Measurements from ENCODE around the gene ST3GAL2. TPM values are rescaled to one million over a fixed set of nuclear protein-coding genes. Genes with fewer than 3 reads are reported as not detected.

ST3GAL2 gene
- total RNA-seq, 1 donor from 2014 or later = 37.2 TPM

DNA sequence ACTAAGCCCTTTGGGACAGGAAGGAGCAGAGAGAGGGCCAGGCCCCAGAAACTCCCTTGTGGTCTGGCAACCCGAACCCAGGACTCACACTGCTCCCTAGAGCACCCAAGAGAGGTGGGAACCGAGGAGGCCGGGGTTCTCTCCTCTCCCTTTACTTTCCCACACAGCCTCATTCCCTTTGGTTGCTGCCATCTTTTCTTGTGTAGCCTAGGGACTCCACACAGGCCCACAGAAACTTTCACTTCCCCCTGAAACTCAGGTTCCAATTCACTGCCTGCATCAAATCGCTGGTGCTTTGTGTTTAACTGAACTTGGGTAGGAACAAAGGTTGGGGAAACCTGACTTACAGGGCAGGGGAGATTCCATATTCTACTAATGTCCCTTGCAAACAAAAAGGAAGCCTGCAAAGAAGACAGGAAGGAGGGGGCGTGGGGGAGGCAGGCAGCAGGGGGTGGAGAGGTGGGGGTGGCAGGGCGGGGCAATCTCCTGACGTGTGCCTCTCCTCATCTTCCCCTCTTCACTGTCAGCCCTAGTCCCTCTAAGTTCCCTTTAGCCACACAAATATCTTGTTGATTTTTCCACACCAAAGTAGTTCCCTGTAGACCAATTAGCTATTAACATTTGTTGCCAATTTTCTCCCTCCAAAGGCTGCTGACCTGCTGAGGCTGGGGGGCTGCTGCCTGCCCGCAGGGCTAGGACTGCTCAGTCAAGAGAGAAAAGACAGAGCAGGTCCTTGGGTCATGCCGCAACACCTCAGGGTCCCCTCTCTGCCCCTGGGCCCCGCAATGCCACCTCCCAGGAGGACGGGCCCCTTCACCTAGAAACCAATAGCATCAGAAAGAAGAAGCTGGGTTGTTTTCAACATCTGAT lies 8.0 kb downstream of the ST3GAL2 start:
- Mint-ChIP-seq H3K4me3 (peak overlapping the region; percentile 59), H3K27ac (peak overlapping the region; percentile 95), H3K27me3 (no peaks in the 10 kb centered on the region), H3K36me3 (no peaks in the 10 kb centered on the region), H3K9me3 (no peaks in the 10 kb centered on the region), H3K4me1 (ENCODE audit: unreplicated experiment) (peaks cover 49% of the 10 kb centered on the region)
- DNase-seq (ENCODE audit: extremely low spot score, unreplicated experiment) = no peak
- TF ChIP-seq, protein P1, sequence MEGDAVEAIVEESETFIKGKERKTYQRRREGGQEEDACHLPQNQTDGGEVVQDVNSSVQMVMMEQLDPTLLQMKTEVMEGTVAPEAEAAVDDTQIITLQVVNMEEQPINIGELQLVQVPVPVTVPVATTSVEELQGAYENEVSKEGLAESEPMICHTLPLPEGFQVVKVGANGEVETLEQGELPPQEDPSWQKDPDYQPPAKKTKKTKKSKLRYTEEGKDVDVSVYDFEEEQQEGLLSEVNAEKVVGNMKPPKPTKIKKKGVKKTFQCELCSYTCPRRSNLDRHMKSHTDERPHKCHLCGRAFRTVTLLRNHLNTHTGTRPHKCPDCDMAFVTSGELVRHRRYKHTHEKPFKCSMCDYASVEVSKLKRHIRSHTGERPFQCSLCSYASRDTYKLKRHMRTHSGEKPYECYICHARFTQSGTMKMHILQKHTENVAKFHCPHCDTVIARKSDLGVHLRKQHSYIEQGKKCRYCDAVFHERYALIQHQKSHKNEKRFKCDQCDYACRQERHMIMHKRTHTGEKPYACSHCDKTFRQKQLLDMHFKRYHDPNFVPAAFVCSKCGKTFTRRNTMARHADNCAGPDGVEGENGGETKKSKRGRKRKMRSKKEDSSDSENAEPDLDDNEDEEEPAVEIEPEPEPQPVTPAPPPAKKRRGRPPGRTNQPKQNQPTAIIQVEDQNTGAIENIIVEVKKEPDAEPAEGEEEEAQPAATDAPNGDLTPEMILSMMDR (conservative IDR thresholded peaks at IDR 0.05) = no peak

- DNase-seq (ENCODE audit: extremely low spot score, unreplicated experiment) = no peak
- TF ChIP-seq, protein P1 (conservative IDR thresholded peaks at IDR 0.05) = no peak
- no peaks in the 10 kb centered on the region for H3K36me3 Mint-ChIP-seq
- no peaks in the 10 kb centered on the region for H3K27me3 Mint-ChIP-seq
- no peaks in the 10 kb centered on the region for H3K9me3 Mint-ChIP-seq
- H3K4me3 Mint-ChIP-seq = peak overlapping the region; percentile 49
- peaks cover 49% of the 10 kb centered on the region for H3K4me1 Mint-ChIP-seq (ENCODE audit: unreplicated experiment)
- H3K27ac Mint-ChIP-seq = peak overlapping the region; percentile 95
Observed at GRCh38 chr16:70429888-70430666, 8.8 kb downstream of the ST3GAL2 start.

DNA sequence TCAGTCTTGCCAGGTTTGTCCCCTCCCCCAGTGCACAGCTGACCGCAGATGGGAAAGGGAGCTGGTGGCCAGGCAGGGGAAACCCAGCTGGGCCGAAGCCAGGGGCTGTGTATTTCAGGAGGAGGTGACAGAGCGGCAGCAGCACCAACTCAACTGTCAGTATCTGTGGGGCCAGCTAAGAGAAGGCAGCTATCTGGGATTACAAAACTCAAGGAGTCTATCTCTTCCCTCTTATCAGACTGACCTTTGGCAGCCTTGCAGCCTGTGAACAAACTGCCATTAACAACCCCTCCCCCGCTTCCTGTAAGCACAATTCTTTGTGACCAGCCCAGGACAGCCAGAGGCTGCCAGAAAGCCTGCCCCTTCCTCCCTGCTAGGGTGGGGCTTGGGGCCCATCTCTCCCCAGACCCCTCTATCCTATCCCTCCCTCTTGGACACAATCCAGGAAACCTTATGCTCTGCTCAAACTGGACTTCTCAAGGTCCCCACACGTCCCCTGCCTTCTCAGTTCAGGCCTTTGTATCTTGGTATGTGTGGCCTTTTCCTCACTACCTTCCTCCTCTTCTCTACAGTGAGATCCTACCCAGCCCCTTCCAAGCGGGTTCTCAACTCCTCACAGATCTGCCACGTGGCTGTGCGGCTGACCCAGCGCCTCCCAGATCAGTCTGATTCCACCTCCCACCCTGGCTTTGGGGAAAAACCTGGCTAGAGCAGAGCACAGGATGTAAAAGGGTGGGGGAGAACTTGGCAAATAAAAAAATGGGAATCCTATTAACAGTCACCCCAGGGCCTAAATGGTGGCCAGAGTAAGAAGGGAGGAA lies 10.5 kb downstream of the ST3GAL2 start:
- TF ChIP-seq, protein P1 (conservative IDR thresholded peaks at IDR 0.05) = no peak
- no peaks in the 10 kb centered on the region for H3K27me3 Mint-ChIP-seq
- H3K9me3 Mint-ChIP-seq = no peaks in the 10 kb centered on the region
- H3K36me3 Mint-ChIP-seq = no peaks in the 10 kb centered on the region
- peak overlapping the region; percentile 80 for H3K4me3 Mint-ChIP-seq
- peak overlapping the region; percentile 92 for H3K27ac Mint-ChIP-seq
- peaks cover 41% of the 10 kb centered on the region for H3K4me1 Mint-ChIP-seq (ENCODE audit: unreplicated experiment)
- no peak for DNase-seq (ENCODE audit: extremely low spot score, unreplicated experiment)

DNA sequence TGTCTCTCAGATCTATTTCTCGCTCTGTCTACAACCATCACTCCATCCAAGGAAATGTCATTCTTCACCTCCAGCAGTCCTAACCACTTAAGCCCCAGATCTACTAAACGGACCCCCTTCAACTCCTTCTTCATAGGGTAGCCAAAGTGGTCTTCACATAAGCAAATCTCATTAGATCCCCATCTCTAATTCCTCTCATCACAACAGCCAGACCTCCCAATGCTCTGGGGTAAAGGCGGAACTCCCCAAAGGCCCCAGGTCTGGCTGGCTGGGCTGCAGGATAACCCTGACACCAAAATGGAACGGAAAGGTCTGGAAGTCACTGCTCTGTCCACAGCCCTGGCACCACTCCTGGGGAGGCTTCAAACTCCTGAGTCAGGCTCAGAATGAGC lies 11.1 kb downstream of the ST3GAL2 start:
- no peaks in the 10 kb centered on the region for H3K27me3 Mint-ChIP-seq
- peak overlapping the region; percentile 92 for H3K27ac Mint-ChIP-seq

GRCh38 chr16:70422543-70422942 lies 16.4 kb downstream of the ST3GAL2 start:
- H3K36me3 Mint-ChIP-seq = peaks cover 4% of the 10 kb centered on the region
- peaks cover 23% of the 10 kb centered on the region for H3K4me1 Mint-ChIP-seq (ENCODE audit: unreplicated experiment)
- TF ChIP-seq, protein P1 (conservative IDR thresholded peaks at IDR 0.05) = no peak
- no peak for DNase-seq (ENCODE audit: extremely low spot score, unreplicated experiment)
- no peaks in the 10 kb centered on the region for H3K27me3 Mint-ChIP-seq
- no peak overlapping the region for H3K4me3 Mint-ChIP-seq
- peak overlapping the region; percentile 57 for H3K27ac Mint-ChIP-seq
- H3K9me3 Mint-ChIP-seq = no peaks in the 10 kb centered on the region

More for the DNA sequence above, 11.1 kb downstream of the ST3GAL2 start:
- DNase-seq (ENCODE audit: extremely low spot score, unreplicated experiment) = no peak
- Mint-ChIP-seq H3K4me1 (ENCODE audit: unreplicated experiment) (peaks cover 39% of the 10 kb centered on the region), H3K9me3 (no peaks in the 10 kb centered on the region), H3K4me3 (peak overlapping the region; percentile 40), H3K36me3 (peaks cover 2% of the 10 kb centered on the region)
- TF ChIP-seq, protein P1 (conservative IDR thresholded peaks at IDR 0.05) = no peak

Data from type B pancreatic cell (in vitro differentiated cells).